Naive thymus-derived CD4-positive, alpha-beta T cell (primary cell): ENCODE data around the gene LRFN2. TPM values are rescaled to one million over a fixed set of nuclear protein-coding genes. Genes with fewer than 3 reads are reported as not detected.

Experiments used
- ATAC-seq: fragments of 150-1000 bp; cut with Tn5 transposase; 2 replicates; pipeline ENCODE4 v1.10.0; 2021; ENCODE audit warnings: mild to moderate bottlenecking, moderate library complexity
- CTCF ChIA-PET: fragments of 350-600 bp; sonication (Branson Sonifier 250); formaldehyde crosslinking; loops from one replicate; lab custom pipeline; 2021; ENCODE audit warnings: antibody characterized with exemption; lab: Charles Lee
- POLR2A ChIA-PET: fragments of 350-600 bp; sonication (Branson Sonifier 250); formaldehyde crosslinking; loops from one replicate; lab custom pipeline; 2021; ENCODE audit warnings: antibody characterized with exemption, inconsistent platforms; lab: Charles Lee
- DNase-seq, 9 donors: peaks; one replicate each; pipeline versions ENCODE4 v3.0.0 to v3.0.0-alpha.2; 2020 to 2022; ENCODE audit warnings: mixed read lengths in 1 of 9
- H3K27ac ChIP-seq: one replicate; pipeline ENCODE4 v1.7.0; 2013; ENCODE audit warnings: mild to moderate bottlenecking, low read depth, low read length, moderate library complexity
- H3K27me3 ChIP-seq, 2 donors: one replicate each; pipeline ENCODE4 v1.7.0; 2013; ENCODE audit warnings: low read length in 2 of 2, mild to moderate bottlenecking in 2 of 2, moderate library complexity in 2 of 2; ENCODE audit not compliant: control insufficient read depth in 2 of 2, insufficient read depth in 2 of 2
- H3K36me3 ChIP-seq, 3 experiments: 1 replicate in 2 of 3; 2 replicates in 1 of 3; pipeline ENCODE4 v1.7.0; 2013; ENCODE audit warnings: low read length in 3 of 3, mild to moderate bottlenecking in 3 of 3, moderate library complexity in 1 of 3; ENCODE audit not compliant: insufficient read depth in 3 of 3, control insufficient read depth in 2 of 3
- H3K4me1 ChIP-seq, 2 donors: one replicate each; pipeline ENCODE4 v1.7.0; 2013; ENCODE audit warnings: low read length in 2 of 2, mild to moderate bottlenecking in 2 of 2, moderate library complexity in 1 of 2; ENCODE audit not compliant: control insufficient read depth in 2 of 2, insufficient read depth in 2 of 2
- H3K4me3 ChIP-seq: 2 replicates; pipeline ENCODE4 v1.7.0; 2013; ENCODE audit warnings: mild to moderate bottlenecking, low read length
- H3K9me3 ChIP-seq, 3 experiments: 1 replicate in 2 of 3; 2 replicates in 1 of 3; pipeline ENCODE4 v1.7.0; 2013; ENCODE audit warnings: low read length in 3 of 3; ENCODE audit not compliant: control insufficient read depth in 2 of 3
- H3K27ac Mint-ChIP-seq, 9 donors: one replicate each; pipeline ENCODE4 v1.8.0; 2020 to 2022; ENCODE audit warnings: mixed read lengths in 9 of 9, mild to moderate bottlenecking in 8 of 9, moderate library complexity in 5 of 9, inconsistent platforms in 2 of 9
- H3K27me3 Mint-ChIP-seq, 5 donors: one replicate each; pipeline ENCODE4 v1.8.0; 2021 to 2022; ENCODE audit warnings: mixed read lengths in 5 of 5, mild to moderate bottlenecking in 1 of 5
- H3K36me3 Mint-ChIP-seq, 5 donors: one replicate each; pipeline ENCODE4 v1.8.0; 2020 to 2022; ENCODE audit warnings: mixed read lengths in 5 of 5, mild to moderate bottlenecking in 3 of 5, inconsistent platforms in 1 of 5
- H3K4me1 Mint-ChIP-seq, 7 donors: one replicate each; pipeline ENCODE4 v1.8.0; 2020 to 2022; ENCODE audit warnings: mixed read lengths in 7 of 7, mild to moderate bottlenecking in 3 of 7, inconsistent platforms in 1 of 7
- H3K4me3 Mint-ChIP-seq, 10 donors: one replicate each; pipeline ENCODE4 v1.8.0; 2020 to 2022; ENCODE audit warnings: mild to moderate bottlenecking in 10 of 10, mixed read lengths in 10 of 10, moderate library complexity in 6 of 10, inconsistent platforms in 2 of 10
- H3K9me3 Mint-ChIP-seq, 11 donors: one replicate each; pipeline ENCODE4 v1.8.0; 2020 to 2022; ENCODE audit warnings: mixed read lengths in 11 of 11, mild to moderate bottlenecking in 4 of 11, inconsistent platforms in 1 of 11, moderate library complexity in 1 of 11
- intact Hi-C, 2 donors: fragments of 100-400 bp; cut with micrococcal nuclease; formaldehyde crosslinking; loops; one replicate each; pipeline ENCODE4 v1.15.1; 2023
- polyA plus RNA-seq, 2 donors: library from polyadenylated mRNA; unstranded; fragments of 300-500 nt; fragmentation: Illumina TruSeq; gene quantifications; one replicate each; pipeline ENCODE4 v1.2.3, GENCODE V29; 2021
- total RNA-seq, 6 experiments: library from RNA in 5 of 6; stranded (reverse) in 5 of 6; gene quantifications; 1 replicate in 5 of 6; 2 replicates in 1 of 6; pipeline ENCODE4 v1.2.3 and lab custom pipeline; 2021 to 2026

The LRFN2 gene
- total and polyA plus RNA-seq, 7 experiments from 2014 or later = 0.13 to 4.6 (median 0.43) TPM; not detected in 2

DNA sequence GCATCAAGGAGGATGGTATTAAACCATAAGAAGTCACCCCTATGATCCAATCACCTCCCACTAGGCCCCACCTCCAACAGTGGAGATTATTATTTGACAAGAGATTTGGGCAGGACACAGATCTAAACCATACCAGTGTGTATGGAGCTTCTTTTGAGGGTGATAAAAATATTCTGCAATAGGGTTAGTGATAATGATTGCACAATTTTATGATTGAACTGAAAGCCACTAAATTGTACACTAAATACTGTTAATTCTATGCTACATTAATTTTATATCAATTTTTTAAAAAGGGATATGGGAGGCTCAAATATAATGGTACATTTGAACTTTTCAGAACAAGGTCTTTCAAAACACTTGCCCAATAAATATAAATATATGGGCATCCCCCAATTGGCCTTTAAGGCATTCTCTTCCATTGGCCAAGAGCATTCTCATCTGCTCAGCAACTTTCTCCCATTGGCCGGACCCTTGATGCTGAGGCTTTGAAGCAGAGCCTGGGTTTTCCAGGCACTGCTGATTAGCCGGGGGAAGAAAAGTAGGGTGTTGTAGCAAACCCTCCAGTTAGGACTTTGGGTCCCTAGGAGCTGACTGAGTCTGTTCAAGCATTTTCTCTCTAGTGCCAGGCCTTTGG, 209.9 kb downstream of the LRFN2 start:
- no peak overlapping the region for H3K27ac ChIP-seq
- ChIA-PET CTCF (no interaction called here), POLR2A (no interaction called here)
- Mint-ChIP-seq H3K4me3 (no peak overlapping the region), H3K27me3 (peaks cover 0 to 3% (median 0%) of the 10 kb centered on the region in 5 donors), H3K27ac (no peak overlapping the region), H3K9me3 (peaks cover 0 to 10% (median 0%) of the 10 kb centered on the region in 11 donors), H3K4me1 (peaks cover 0 to 34% (median 0%) of the 10 kb centered on the region in 7 donors), H3K36me3 (peaks cover 0 to 36% (median 0%) of the 10 kb centered on the region in 5 donors)
- DNase-seq (no peak), ATAC-seq (no peak)
- intact Hi-C loops = no loop called here
- H3K36me3 ChIP-seq = no peaks in the 10 kb centered on the region
- H3K9me3 ChIP-seq = no peaks in the 10 kb centered on the region
- H3K4me3 ChIP-seq = no peak overlapping the region
- H3K27me3 ChIP-seq = no peaks in the 10 kb centered on the region
- no peaks in the 10 kb centered on the region for H3K4me1 ChIP-seq

DNA sequence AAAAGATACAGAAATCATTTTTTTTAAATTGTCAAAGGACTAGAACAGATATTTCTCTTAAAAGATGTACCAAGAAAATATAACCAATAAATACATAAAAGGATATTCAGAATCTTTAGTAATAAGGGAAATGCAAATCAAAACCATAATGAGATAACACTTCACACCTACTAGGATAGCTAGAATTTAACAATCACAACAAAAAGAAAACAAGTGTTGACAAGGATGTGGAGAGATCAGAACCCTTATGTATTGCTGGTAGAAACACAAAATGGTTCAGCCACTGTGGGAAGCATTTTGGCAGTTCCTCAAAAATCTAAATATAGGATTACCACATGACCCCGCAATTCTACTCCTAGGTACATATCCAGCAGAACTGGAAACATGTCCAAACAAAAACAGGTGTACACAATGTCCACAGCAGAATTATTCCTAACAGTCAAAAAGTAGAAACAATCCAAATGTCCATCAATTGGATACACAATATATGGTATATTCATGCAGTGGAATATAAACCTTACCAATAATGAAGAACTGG, 211.0 kb downstream of the LRFN2 start:
- H3K4me3 Mint-ChIP-seq = no peak overlapping the region
- no peak for ATAC-seq
- no peaks in the 10 kb centered on the region for H3K36me3 ChIP-seq
- H3K27me3 ChIP-seq = no peaks in the 10 kb centered on the region
- POLR2A ChIA-PET = no interaction called here
- CTCF ChIA-PET = no interaction called here
- peak overlapping the region in 1 of 9 donors; percentile 28 for H3K27ac Mint-ChIP-seq
- DNase-seq = no peak
- peaks cover 0 to 35% (median 0%) of the 10 kb centered on the region in 7 donors for H3K4me1 Mint-ChIP-seq
- no peaks in the 10 kb centered on the region for H3K9me3 ChIP-seq
- intact Hi-C loops = no loop called here
- no peaks in the 10 kb centered on the region for H3K27me3 Mint-ChIP-seq
- peaks cover 0 to 14% (median 1%) of the 10 kb centered on the region in 11 donors for H3K9me3 Mint-ChIP-seq
- H3K36me3 Mint-ChIP-seq = peaks cover 0 to 39% (median 0%) of the 10 kb centered on the region in 5 donors
- H3K27ac ChIP-seq = no peak overlapping the region
- H3K4me3 ChIP-seq = no peak overlapping the region
- H3K4me1 ChIP-seq = no peaks in the 10 kb centered on the region

DNA sequence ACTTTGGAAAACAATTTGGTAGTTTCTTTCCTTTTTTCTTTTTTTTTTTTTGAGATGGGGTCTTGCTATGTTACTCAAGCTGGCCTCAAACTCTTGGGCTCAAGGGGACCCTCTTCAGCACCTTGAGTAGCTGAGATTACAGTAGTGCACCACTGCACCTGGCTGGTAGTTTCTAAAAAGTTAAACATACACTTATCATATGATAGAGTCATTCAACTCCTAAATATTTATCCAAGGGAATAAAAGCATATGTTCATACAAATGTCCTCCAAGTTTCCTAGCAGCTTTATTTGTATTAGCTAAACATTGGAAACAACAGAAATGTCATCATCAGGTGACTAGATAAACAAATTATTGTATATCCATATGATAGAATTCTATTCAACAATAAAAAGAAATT, 213.9 kb downstream of the LRFN2 start:
- peaks cover 0 to 48% (median 0%) of the 10 kb centered on the region in 5 donors for H3K36me3 Mint-ChIP-seq
- H3K4me3 Mint-ChIP-seq = no peak overlapping the region
- no peak overlapping the region for H3K27ac ChIP-seq
- ChIA-PET CTCF (interaction anchor here (0.9 kb wide), 1 partner anchor 39 kb away, joined by 3 read pairs; no protein-coding TSS in a partner anchor), POLR2A (no interaction called here)
- ATAC-seq = no peak
- H3K27me3 ChIP-seq = no peaks in the 10 kb centered on the region
- no peaks in the 10 kb centered on the region for H3K9me3 ChIP-seq
- peaks cover 0 to 12% of the 10 kb centered on the region in 2 donors for H3K4me1 ChIP-seq
- H3K4me1 Mint-ChIP-seq = peaks cover 0 to 55% (median 7%) of the 10 kb centered on the region in 7 donors
- H3K4me3 ChIP-seq = no peak overlapping the region
- intact Hi-C loops = no loop called here
- no peaks in the 10 kb centered on the region for H3K27me3 Mint-ChIP-seq
- peaks cover 0 to 23% (median 0%) of the 10 kb centered on the region in 11 donors for H3K9me3 Mint-ChIP-seq
- H3K27ac Mint-ChIP-seq = no peak overlapping the region
- H3K36me3 ChIP-seq = no peaks in the 10 kb centered on the region
- no peak for DNase-seq

DNA sequence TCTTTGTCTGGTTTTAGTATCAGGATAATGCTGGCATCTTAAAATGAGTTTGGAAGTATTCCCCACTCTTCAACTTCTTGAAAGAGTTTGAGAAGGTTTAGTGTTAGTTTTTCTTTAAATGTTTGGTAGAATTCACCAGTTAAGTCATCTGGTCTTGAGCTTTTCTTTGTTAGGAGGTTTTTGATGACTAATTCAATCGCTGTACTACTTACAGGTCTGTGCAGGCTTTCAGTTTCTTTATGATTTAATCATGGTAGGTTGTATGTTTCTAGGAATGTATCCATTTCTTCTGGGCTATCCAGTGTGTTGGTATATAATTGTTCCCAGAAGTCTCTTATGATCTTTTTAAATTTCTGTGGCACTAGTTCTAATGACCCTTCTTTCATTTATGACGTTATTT, 215.5 kb downstream of the LRFN2 start:
- ChIA-PET POLR2A (no interaction called here), CTCF (no interaction called here)
- peaks cover 0 to 52% (median 0%) of the 10 kb centered on the region in 5 donors for H3K36me3 Mint-ChIP-seq
- no peaks in the 10 kb centered on the region for H3K27me3 Mint-ChIP-seq
- DNase-seq = no peak
- H3K27ac Mint-ChIP-seq = peak overlapping the region in 1 of 9 donors; percentile 91
- H3K4me1 Mint-ChIP-seq = peaks cover 0 to 50% (median 7%) of the 10 kb centered on the region in 7 donors
- intact Hi-C loops = no loop called here
- no peak for ATAC-seq
- peaks cover 0 to 25% (median 2%) of the 10 kb centered on the region in 11 donors for H3K9me3 Mint-ChIP-seq
- peaks cover 0 to 12% of the 10 kb centered on the region in 2 donors for H3K4me1 ChIP-seq
- H3K9me3 ChIP-seq = no peaks in the 10 kb centered on the region
- H3K27ac ChIP-seq = no peak overlapping the region
- peak overlapping the region in 1 of 10 donors; percentile 78 for H3K4me3 Mint-ChIP-seq
- no peaks in the 10 kb centered on the region for H3K27me3 ChIP-seq
- H3K36me3 ChIP-seq = no peaks in the 10 kb centered on the region
- H3K4me3 ChIP-seq = no peak overlapping the region

DNA sequence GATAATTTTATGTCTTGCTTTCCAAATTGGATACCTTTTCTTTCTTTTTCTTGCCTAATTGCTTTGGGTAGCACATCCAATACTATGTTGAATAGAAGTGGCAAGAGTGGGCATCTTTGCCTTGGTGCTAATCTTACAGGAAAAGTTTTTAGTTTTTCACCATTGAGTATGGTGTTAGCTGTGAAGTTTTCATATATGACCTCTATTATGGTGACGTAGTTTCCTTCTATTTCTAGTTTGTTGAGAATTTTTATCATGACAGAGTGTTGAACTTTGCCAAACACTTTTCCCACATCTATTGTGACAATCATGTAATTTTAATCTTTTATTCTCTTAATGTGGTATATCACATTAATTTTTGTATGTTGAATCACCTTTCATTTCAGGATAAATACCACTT, 216.1 kb downstream of the LRFN2 start:
- no peak overlapping the region for H3K4me3 ChIP-seq
- ATAC-seq (no peak), DNase-seq (no peak)
- H3K27me3 ChIP-seq = no peaks in the 10 kb centered on the region
- H3K27me3 Mint-ChIP-seq = no peaks in the 10 kb centered on the region
- ChIA-PET CTCF (no interaction called here), POLR2A (no interaction called here)
- H3K27ac Mint-ChIP-seq = peak overlapping the region in 1 of 9 donors; percentile 91
- H3K27ac ChIP-seq = no peak overlapping the region
- H3K36me3 Mint-ChIP-seq = peaks cover 0 to 50% (median 0%) of the 10 kb centered on the region in 5 donors
- peaks cover 0 to 45% (median 7%) of the 10 kb centered on the region in 7 donors for H3K4me1 Mint-ChIP-seq
- H3K9me3 Mint-ChIP-seq = peaks cover 0 to 26% (median 4%) of the 10 kb centered on the region in 11 donors
- no peak overlapping the region for H3K4me3 Mint-ChIP-seq
- intact Hi-C loops = no loop called here
- peaks cover 0 to 12% of the 10 kb centered on the region in 2 donors for H3K4me1 ChIP-seq
- no peaks in the 10 kb centered on the region for H3K36me3 ChIP-seq
- no peaks in the 10 kb centered on the region for H3K9me3 ChIP-seq

DNA sequence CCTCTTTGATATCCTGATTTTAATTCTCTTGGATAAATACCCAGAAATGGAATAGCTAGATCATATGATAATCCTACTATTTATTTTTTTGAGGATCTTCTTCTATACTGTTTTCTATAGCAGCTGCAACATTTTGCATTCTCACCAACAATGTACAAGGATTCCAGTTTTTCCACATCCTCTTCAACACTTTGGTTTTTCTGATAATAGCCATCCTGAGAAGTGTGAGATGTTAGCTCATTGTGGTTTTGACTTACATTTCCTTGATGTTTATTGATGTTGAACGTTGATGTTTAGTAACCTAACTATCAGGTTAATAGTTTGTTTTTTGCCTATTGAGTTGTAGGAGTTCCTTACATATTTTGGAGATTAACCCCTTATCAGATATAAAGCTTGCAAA, 217.3 kb downstream of the LRFN2 start:
- ChIA-PET CTCF (interaction anchor here (0.6 kb wide), 1 partner anchor 170 kb away, joined by 3 read pairs; no protein-coding TSS in a partner anchor), POLR2A (no interaction called here)
- peaks cover 0 to 48% (median 0%) of the 10 kb centered on the region in 5 donors for H3K36me3 Mint-ChIP-seq
- H3K4me1 ChIP-seq = peaks cover 0 to 12% of the 10 kb centered on the region in 2 donors
- no peak overlapping the region for H3K4me3 ChIP-seq
- peaks cover 0 to 3% (median 0%) of the 10 kb centered on the region in 3 experiments for H3K9me3 ChIP-seq
- ATAC-seq (no peak), DNase-seq (no peak)
- no peaks in the 10 kb centered on the region for H3K36me3 ChIP-seq
- peaks cover 2 to 29% (median 7%) of the 10 kb centered on the region in 11 donors for H3K9me3 Mint-ChIP-seq
- peak overlapping the region in 2 of 9 donors; percentile 1 to 82 for H3K27ac Mint-ChIP-seq
- H3K27me3 ChIP-seq = no peaks in the 10 kb centered on the region
- H3K4me1 Mint-ChIP-seq = peaks cover 0 to 37% (median 7%) of the 10 kb centered on the region in 7 donors
- peak overlapping the region in 2 of 10 donors; percentile 30 to 65 for H3K4me3 Mint-ChIP-seq
- peaks cover 0 to 3% (median 2%) of the 10 kb centered on the region in 5 donors for H3K27me3 Mint-ChIP-seq
- H3K27ac ChIP-seq = no peak overlapping the region
- intact Hi-C loops = loop anchor here in 1 of 2 donors (1.0 kb wide), 1 partner anchor 19 kb away; no protein-coding TSS in a partner anchor
